SK-N-SH treated with all-trans-retinoic acid at 6 μM for 48 hours (cell line): ENCODE results near the gene RAB30.

ENCODE experiments used
- CSDC2 ChIP-seq: fragments of 250-450 bp; sonication (Bioruptor Pico); IDR thresholded peaks from 2 replicates; pipeline ENCODE4 v1.5.0; 2020; ENCODE audit warnings: mild to moderate bottlenecking, moderate library complexity
- ESRRG ChIP-seq: fragments of 250-450 bp; sonication (Bioruptor Pico); IDR thresholded peaks from 2 replicates; pipeline ENCODE4 v1.6.1; 2021; ENCODE audit warnings: mild to moderate bottlenecking
- ZFP30 ChIP-seq: fragments of 450-650 bp; formaldehyde crosslinking; IDR thresholded peaks from 2 replicates; pipeline ENCODE4 v1.5.0; 2022; ENCODE audit warnings: mild to moderate bottlenecking, moderate library complexity

GRCh38 chr11:83070044-83070701, 1.5 kb downstream of the RAB30 start:
- TF ChIP-seq ESRRG (CRISPR knock-in tag) (no peak), CSDC2 (CRISPR knock-in tag) (no peak), ZFP30 (CRISPR knock-in tag) (no peak)
